HepG2 (cell line): Measurements from ENCODE around the gene MIER1. TPM values are rescaled to one million over a fixed set of nuclear protein-coding genes. Genes with fewer than 3 reads are reported as not detected.

Source experiments
- ATAC-seq: fragments of 200-7000 bp; cut with Tn5 transposase; 3 replicates; pipeline ENCODE4 v1.9.1; 2020; ENCODE audit warnings: mild to moderate bottlenecking, moderate library complexity
- BruUV-seq: library from RNA; stranded (reverse); fragments of 400-500 nt; replicated peaks from 2 replicates; lab custom pipeline; 2021; lab: Mats Ljungman, UMichigan
- CTCF ChIA-PET: fragments of 300-600 bp; formaldehyde crosslinking; extraction: SDS; loops from one replicate; lab custom pipeline; 2021; ENCODE audit warnings: low total read pairs, inconsistent platforms, low intra/inter-chr PET ratio; lab: Yijun Ruan, JAX
- POLR2A ChIA-PET: fragments of 350-600 bp; sonication (Branson Sonifier 250); formaldehyde crosslinking; loops from one replicate; lab custom pipeline; 2020; ENCODE audit warnings: antibody characterized with exemption, inconsistent platforms; lab: Yijun Ruan, JAX
- DNase-seq: peaks from one replicate; pipeline ENCODE4 v3.0.0-alpha.2; 2015; ENCODE audit warnings: low spot score
- FAIRE-seq: peaks from 3 replicates; lab custom pipeline; 2011; peaks lifted over from hg19 to GRCh38; lab: Jason Lieb, UNC
- H2AFZ ChIP-seq: one replicate; pipeline ENCODE4 v1.6.1; 2011; ENCODE audit warnings: low read length, inconsistent platforms
- H3K27ac ChIP-seq: fragments of 300-600 bp; 3 replicates; pipeline ENCODE4 v1.8.0; 2011; ENCODE audit warnings: mixed run types, mild to moderate bottlenecking, mixed read lengths, low read length, inconsistent platforms; ENCODE audit not compliant: insufficient read depth; ENCODE audit errors: extremely low read length
- H3K27me3 ChIP-seq, 2 experiments: fragments of 200-600 bp in 1 of 2; 2 replicates in 1 of 2; 3 replicates in 1 of 2; pipeline versions ENCODE4 v1.6.0 to v1.8.0; 2011; ENCODE audit warnings: low read length in 2 of 2, mild to moderate bottlenecking in 2 of 2, moderate library complexity in 2 of 2, inconsistent platforms in 1 of 2; ENCODE audit not compliant: insufficient read depth in 2 of 2, control insufficient read depth in 1 of 2
- H3K36me3 ChIP-seq, 2 experiments: fragments of 200-600 bp in 1 of 2; replicated peaks in 1 of 2; 2 replicates in 1 of 2; 3 replicates in 1 of 2; pipeline versions ENCODE4 v1.5.1 to v1.8.0; 2011; ENCODE audit warnings: low read length in 2 of 2, inconsistent platforms in 1 of 2; ENCODE audit not compliant: insufficient read depth in 2 of 2, control insufficient read depth in 1 of 2
- H3K4me1 ChIP-seq: 2 replicates; pipeline ENCODE4 v1.5.1; 2012; ENCODE audit warnings: low read length, inconsistent platforms; ENCODE audit not compliant: insufficient read depth
- H3K4me2 ChIP-seq: 2 replicates; pipeline ENCODE4 v1.6.0; 2011; ENCODE audit warnings: low read depth, low read length, inconsistent platforms
- H3K4me3 ChIP-seq, 3 experiments: fragments of 200-600 bp in 1 of 3; sonication (generic), shearing (Covaris generic) in 1 of 3; replicated peaks in 1 of 3; 2 replicates each; pipeline ENCODE4 v1.5.1; 2011 to 2016; ENCODE audit warnings: low read length in 3 of 3, inconsistent platforms in 2 of 3, low read depth in 2 of 3, mild to moderate bottlenecking in 2 of 3, control low read depth in 1 of 3, mixed read lengths in 1 of 3; ENCODE audit not compliant: insufficient read depth in 1 of 3
- H3K79me2 ChIP-seq: one replicate; pipeline ENCODE4 v1.6.1; 2011; ENCODE audit warnings: low read length, inconsistent platforms; ENCODE audit not compliant: insufficient read depth
- H3K9ac ChIP-seq: 2 replicates; pipeline ENCODE4 v1.6.0; 2011; ENCODE audit warnings: mild to moderate bottlenecking, low read depth, low read length, inconsistent platforms; ENCODE audit not compliant: insufficient read depth
- H3K9me3 ChIP-seq: 2 replicates; pipeline ENCODE4 v1.5.1; 2012; ENCODE audit warnings: mild to moderate bottlenecking, low read length
- H4K20me1 ChIP-seq: 2 replicates; pipeline ENCODE4 v1.6.0; 2011; ENCODE audit warnings: inconsistent platforms, mild to moderate bottlenecking, low read length, moderate library complexity; ENCODE audit not compliant: insufficient read depth
- FOXA1 ChIP-seq, 2 experiments: fragments of 450-650 bp in 1 of 2; sonication (generic) in 1 of 2; formaldehyde crosslinking in 1 of 2; IDR thresholded peaks; 2 replicates each; pipeline versions ENCODE4 v1.4.0 to v1.6.1; 2016 to 2020; ENCODE audit warnings: missing genetic modification reagents in 1 of 2
- FOXA3 ChIP-seq: IDR thresholded peaks from 2 replicates; pipeline ENCODE4 v1.6.1; 2016; ENCODE audit warnings: missing genetic modification reagents, missing compliant biosample characterization
- KDM4B ChIP-seq: sonication (generic); formaldehyde crosslinking; IDR thresholded peaks from 2 replicates; pipeline ENCODE4 v1.4.0; 2020; ENCODE audit warnings: missing genetic modification reagents
- SMAD1 ChIP-seq: sonication (generic); formaldehyde crosslinking; IDR thresholded peaks from 2 replicates; pipeline ENCODE4 v1.4.0; 2020; ENCODE audit warnings: missing genetic modification reagents, low read depth, mild to moderate bottlenecking, borderline replicate concordance
- ZBTB40 ChIP-seq, 2 experiments: fragments of 450-650 bp in 1 of 2; sonication (generic) in 1 of 2; formaldehyde crosslinking in 1 of 2; IDR thresholded peaks; 2 replicates each; pipeline versions ENCODE4 v1.6.1 to v1.8.0; 2016 to 2022; ENCODE audit warnings: antibody characterized with exemption in 1 of 2, mild to moderate bottlenecking in 1 of 2, missing genetic modification reagents in 1 of 2
- ZNF281 ChIP-seq: sonication (generic); formaldehyde crosslinking; IDR thresholded peaks from 2 replicates; pipeline ENCODE4 v1.4.0; 2020; ENCODE audit warnings: missing genetic modification reagents, borderline replicate concordance
- ZNF331 ChIP-seq: sonication (generic); formaldehyde crosslinking; IDR thresholded peaks from 2 replicates; pipeline ENCODE4 v1.4.0; 2020; ENCODE audit warnings: missing genetic modification reagents
- ZNF598 ChIP-seq: sonication (generic); formaldehyde crosslinking; IDR thresholded peaks from 2 replicates; pipeline ENCODE4 v1.5.1; 2020; ENCODE audit warnings: mild to moderate bottlenecking, missing genetic modification reagents, borderline replicate concordance
- WGBS: methylation state at CpG from one replicate; pipeline ENCODE4 v1.1.6; 2017; ENCODE audit warnings: low lambda C conversion rate; 5-methylcytosine and 5-hydroxymethylcytosine counted together
- in situ Hi-C: cut with HindIII; loops from 2 replicates; pipeline ENCODE4 v1.10.0; 2017; ENCODE audit warnings: low pct_unique_long_range_greater_than_20kb; ENCODE audit not compliant: extremely low pct_ligation_motif_present
- intact Hi-C: fragments of 100-400 bp; cut with micrococcal nuclease; formaldehyde crosslinking; loops from one replicate; pipeline ENCODE4 v1.10.0; 2022; ENCODE audit not compliant: unreplicated experiment
- polyA plus RNA-seq, 8 experiments: library from polyadenylated mRNA; depleted of rRNA in 3 of 8; stranded (reverse) in 7 of 8; unstranded in 1 of 8; fragments of >200 nt; fragmentation: Illumina TruSeq in 4 of 8; extraction: Trizol in 4 of 8; gene quantifications; 2 replicates each; pipeline versions ENCODE4 v1.2.1 to v1.2.3, GENCODE V29; 2011 to 2016; ENCODE audit warnings: low read depth in 4 of 8, missing spikeins in 1 of 8, mixed read lengths in 1 of 8; ENCODE audit not compliant: insufficient read depth in 1 of 8
- total RNA-seq, 5 experiments: library from RNA; depleted of rRNA; stranded (reverse); fragments of >200 nt; fragmentation: Illumina TruSeq; extraction: Trizol; gene quantifications; 2 replicates each; pipeline ENCODE4 v1.2.3, GENCODE V29; 2016; ENCODE audit warnings: low read depth in 1 of 5

Gene MIER1
- total and polyA plus RNA-seq, 2 of the 13 experiments (the other 11 are each of a cell fraction or from before 2014, with no cell fraction given), result 7.0 to 30.4 TPM

- BruUV-seq, result no TSS peak
- no peak overlapping the region for H3K27ac ChIP-seq
- 93% methylated on average over 1 of the region's 1 CpG for WGBS
- no peaks in the 10 kb centered on the region for H3K27me3 ChIP-seq
- ChIA-PET CTCF (no interaction called here), POLR2A (no interaction called here)
- no peaks in the 10 kb centered on the region for H4K20me1 ChIP-seq
- no peak for FAIRE-seq
- no peak overlapping the region for H3K4me3 ChIP-seq
- in situ Hi-C loops (no loop called here), intact Hi-C loops (no loop called here)
- no peaks in the 10 kb centered on the region for H3K79me2 ChIP-seq
- H3K9ac ChIP-seq, result no peak overlapping the region
- H3K4me2 ChIP-seq, result no peak overlapping the region
- H3K4me1 ChIP-seq, result peaks cover 15% of the 10 kb centered on the region
- H3K9me3 ChIP-seq, result no peaks in the 10 kb centered on the region
- no peak for ATAC-seq
- H3K36me3 ChIP-seq, result peaks cover 7 to 45% of the 10 kb centered on the region in 2 experiments
- DNase-seq, result no peak
- no peak overlapping the region for H2AFZ ChIP-seq
- TF ChIP-seq ZBTB40 (IDR thresholded peaks at IDR 0.05) (peak; percentile 60), ZBTB40 (CRISPR knock-in tag; IDR thresholded peaks at IDR 0.05) (peak; percentile 95; the same call in 1 of the 2 replicates), FOXA1 (IDR thresholded peaks at IDR 0.05) (no peak), FOXA1 (CRISPR knock-in tag; IDR thresholded peaks at IDR 0.05) (peak; percentile 31; the same call in 1 of the 2 replicates), ZNF281 (CRISPR knock-in tag) (no peak), KDM4B (CRISPR knock-in tag) (no peak), ZNF331 (CRISPR knock-in tag) (no peak), FOXA3 (CRISPR knock-in tag) (peak; percentile 41; the same call in 1 of the 2 replicates), SMAD1 (no peak), ZNF598 (CRISPR knock-in tag) (no peak)
Measured at GRCh38 chr1:66980745-66981367, 56.1 kb downstream of the MIER1 start.
